GM19452 (cell line): ENCODE measurements around the gene DOK3.
A peak's percentile ranks its signal among the peaks of the same experiment; 100 is the strongest.

Experiments used
- ATAC-seq: cut with Tn5 transposase; IDR thresholded peaks from one replicate; pipeline ENCODE4 v1.9.1; 2021; ENCODE audit not compliant: unreplicated experiment

Gene DOK3

DNA sequence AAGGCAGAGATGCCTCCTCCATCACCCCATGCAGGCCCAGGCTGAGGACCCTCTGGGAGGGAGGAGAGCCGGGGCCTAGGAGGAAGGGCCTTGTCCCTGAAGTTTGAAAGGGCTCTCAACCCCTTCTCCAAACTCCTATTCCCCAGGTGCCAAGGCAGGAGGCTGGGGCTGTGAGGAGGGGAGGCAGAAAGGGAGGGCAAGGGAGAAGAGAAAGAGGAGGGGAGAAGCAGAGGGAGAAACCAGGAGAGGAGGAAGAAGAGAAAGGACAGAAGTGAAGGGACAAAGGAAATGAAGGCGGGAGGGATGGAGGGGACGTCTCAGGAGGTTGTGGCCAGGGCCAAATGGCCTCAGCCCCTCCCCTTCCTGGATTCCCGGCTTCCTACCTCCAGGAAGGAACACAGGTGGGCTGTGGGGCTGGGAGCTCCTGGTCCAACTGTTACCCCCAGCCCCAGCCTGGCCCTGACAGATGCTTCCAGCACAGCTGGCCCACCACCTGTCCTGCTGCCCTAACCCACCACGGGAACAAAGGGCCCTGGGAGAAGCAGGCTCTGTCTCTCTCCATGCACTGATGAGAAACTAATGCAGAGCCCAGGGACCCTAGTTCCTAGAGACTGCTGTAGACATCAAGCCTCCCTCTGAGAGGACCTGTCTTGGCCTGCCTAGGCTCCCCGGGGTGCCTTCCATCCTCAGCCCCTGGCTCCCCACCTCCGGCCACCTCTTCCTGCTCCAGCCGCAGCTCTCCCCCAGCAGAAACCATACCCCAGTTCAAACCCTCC is 39.7 kb downstream of the DOK3 start:
- ATAC-seq: no peak

DNA sequence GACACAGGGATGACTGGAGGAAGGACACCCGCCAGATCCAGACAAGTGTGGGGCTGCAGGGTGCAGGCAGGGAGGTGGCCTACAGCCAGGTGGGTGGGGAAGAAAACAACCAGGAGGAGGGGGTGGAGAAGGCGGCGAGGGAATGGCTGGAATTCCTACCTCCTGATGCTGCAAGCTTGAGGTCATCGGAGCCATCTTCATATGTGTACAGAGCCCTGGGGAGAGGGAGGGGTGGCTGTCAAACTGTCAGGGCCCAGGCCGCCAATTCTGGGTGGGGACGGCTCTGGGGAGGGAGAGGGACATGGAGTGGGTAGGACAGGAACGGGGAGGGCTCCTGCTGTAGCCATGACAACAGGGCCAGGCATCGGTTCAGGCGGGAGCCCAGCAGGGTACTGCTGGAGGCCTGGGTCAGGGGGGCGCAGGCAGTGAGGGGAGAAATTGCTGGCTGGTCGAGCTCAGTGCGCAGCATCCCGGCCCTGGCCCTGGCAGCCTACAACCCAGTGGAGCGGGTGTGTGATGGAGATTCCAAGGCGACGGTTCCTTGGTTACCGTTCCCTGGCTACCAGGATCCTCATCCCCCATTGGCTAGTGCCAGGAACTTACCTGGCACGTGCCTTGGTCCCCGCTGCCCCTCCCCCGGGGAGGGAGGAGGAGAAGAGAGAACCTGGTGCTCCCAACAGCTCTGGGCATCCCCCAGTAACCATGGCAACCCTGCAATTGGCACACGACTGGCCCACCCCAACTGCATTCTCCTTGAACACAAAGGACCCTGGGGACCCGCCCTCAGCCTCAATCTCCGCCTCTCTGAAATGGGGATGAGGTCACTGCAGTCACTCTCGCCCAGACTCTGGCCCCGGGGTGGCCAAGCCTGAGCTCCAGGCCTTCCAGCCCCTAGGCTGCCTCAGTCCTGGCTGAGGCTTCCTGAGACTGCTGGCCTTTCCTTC is 40.7 kb downstream of the DOK3 start:
- ATAC-seq: no peak

DNA sequence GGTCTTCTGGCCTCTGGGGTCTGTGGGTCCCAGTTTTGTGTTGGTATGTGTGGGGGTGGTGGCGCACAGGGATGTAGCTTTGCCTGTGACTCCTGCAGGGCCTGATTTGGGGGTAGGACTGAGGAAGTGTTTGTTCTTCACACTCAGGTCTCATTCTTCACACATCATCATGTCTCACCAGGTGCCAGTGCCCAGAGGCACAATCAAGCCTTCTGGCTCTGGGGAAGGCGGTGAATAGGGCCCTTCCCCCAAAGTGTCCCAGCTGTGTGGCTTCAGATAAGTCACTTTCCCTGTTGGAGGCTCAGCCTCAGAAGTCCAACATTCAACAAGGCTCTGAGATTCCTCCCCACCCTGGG is 41.3 kb downstream of the DOK3 start:
- no peak for ATAC-seq

DNA sequence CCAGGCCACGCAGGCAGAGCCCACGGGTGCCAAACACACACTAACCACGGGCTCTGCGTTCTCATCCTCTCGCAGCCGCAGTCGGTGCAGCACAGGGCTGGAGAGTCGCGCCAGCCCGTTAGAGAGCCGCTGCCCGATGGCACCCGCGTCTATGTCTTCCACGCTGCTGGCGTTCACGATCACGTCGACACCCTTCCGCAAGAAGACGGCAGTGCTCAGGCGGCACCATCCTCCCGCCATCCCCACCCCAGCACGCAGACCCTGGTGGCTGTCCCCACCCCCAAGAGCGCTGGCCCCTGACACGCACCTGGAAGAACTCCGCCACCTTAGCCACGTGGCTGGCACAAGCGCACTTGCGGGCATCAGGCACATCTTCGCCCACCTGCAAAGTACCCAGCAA is 42.2 kb downstream of the DOK3 start:
- no peak for ATAC-seq

DNA sequence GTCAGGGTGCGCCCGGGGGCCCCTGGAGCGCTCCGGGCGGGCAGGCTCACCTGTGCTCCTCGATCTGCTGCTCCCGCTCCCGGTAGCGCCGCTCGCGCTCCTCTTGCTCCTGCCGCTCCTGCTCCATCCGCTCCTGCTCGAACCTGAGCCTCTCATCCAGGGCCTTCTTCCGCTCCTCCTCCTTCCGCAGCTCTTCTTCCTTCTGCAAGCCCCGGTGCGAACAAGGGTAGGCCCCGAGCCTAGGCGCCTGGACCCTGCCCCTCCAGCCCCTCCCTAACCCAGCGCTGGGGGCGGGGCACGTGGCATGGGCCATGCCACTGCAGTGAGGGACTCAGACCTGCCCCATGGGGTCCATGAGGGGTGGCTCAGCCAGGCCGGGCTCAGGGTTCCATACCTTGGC is 42.8 kb downstream of the DOK3 start:
- no peak for ATAC-seq

DNA sequence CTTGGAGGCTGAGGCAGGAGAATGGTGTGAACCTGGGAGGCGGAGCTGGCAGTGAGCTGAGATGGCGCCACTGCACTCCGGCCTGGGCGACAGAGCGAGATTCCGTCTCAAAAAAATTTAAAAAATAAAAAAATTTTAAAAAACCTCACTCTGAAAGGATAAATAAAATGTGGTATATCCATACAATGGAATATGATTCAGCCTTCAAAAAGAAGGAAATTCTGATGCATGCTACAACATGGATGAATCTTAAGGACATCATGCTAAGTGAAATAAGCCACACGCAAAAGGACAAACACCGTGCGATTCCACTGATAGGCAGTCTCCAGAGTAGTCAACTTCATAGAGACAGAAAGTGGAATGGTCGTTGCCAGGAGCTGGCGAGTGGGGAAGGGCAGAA is 44.6 kb downstream of the DOK3 start:
- ATAC-seq: no peak

DNA sequence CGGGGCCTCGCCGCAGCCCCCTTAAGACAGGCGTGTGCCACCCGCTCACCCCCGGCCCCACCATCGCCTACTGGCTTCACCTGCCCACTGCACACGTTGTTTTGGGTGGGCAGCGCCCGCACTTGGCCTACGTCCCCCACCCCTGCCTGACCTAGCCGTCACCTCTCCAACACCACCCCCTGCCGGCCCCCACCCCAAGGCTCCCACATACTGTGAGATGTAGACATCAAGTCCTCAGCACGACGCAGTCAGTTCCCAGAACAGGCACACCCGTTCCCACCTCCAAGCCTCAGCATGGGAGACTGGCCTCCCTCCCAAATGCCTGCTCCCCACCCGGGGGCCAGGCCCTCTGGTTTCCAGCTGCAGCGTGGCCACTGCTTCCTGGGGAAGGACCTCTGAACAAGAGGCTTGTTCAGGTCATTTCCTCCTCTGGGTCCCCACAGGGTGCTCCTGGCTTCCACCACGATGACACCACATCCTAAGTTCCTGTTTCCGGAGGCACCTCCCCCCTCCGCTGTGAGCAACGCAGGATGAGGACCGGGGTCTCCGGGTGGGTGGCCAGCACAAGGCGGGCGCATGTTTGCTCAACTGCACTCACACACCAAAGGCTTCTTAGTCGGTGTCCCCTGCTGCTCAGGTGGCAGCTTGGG is 47.5 kb downstream of the DOK3 start:
- ATAC-seq: no peak

DNA sequence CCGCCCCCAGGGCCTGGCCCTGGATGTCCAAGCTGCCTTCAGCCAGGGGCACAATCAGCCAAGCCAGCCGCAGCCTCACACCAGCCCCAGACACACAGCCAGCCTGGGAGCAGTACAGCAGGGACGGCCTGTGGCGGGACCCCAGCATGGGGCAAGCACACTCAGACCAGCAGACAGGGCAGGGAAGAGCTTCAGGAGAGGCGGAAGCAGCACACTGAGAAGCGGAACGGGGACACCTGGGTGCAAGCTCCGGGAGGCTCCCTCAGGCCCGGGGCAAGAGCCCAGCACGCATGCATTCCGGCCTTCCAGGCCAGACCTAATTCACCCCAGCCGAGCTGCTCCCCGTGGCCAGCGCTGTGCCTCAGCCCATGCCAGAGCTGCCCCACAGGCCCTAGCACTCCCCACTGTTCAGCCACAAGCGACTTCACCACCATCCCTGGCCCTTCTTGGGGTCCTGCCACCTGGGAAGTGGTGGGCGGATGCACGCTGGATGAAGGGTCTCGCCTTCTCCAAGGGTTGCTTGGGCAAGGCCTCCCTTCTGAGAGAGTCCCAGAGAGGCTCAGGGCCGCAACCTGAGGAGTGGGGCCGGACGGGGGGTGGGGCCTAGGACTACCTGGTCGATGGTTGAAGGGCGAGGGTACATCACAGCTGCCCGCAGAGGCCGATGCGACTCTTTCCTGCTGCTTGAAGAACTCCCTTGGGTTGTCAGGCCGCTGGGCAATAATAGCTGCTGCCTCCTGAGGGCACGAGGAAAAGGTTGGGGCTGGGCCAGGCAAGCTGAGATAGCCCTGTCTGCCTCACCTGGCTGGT is 49.6 kb downstream of the DOK3 start:
- no peak for ATAC-seq

DNA sequence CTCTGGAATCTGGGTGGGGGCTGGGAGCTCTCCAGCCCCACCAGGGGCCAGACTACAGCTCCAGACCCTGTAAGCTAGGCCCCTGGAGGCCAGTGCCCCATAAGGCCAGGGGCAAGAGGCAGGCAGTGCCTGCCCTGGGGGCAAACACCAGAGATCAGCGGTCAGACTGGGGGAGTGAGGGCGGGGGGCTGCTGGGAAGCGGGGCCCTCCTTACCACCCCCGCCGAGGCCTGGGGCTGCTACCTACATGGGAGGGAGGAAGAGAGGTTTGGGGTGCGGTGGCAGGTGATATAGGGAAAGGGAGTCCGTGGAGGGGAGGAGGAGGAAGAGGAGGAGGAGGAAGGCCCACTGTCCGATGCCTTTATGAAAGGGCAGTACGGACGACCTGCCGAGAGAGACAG is 50.3 kb downstream of the DOK3 start:
- no peak for ATAC-seq

DNA sequence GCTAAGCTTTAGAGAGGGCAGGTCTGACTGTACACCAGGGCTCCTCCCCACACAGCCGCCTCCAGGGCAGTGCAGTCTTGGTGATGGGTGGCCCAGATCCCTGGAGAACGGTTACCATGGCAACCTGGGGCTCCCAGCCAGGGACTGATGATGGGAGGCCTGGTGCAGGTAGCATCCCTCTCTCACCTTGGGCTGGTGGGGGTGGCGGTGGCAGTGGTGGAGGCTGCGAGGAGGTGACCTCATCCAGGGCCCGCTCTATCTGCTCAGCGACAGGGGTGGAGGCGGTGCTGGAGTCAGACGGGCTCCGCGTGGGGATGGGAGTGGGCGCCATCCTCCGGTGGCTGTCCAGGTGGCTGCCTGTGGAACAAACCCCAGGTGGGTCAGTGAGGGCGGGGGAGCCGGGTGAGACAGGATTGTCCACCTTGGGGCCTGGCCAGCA is 50.7 kb downstream of the DOK3 start:
- no peak for ATAC-seq

DNA sequence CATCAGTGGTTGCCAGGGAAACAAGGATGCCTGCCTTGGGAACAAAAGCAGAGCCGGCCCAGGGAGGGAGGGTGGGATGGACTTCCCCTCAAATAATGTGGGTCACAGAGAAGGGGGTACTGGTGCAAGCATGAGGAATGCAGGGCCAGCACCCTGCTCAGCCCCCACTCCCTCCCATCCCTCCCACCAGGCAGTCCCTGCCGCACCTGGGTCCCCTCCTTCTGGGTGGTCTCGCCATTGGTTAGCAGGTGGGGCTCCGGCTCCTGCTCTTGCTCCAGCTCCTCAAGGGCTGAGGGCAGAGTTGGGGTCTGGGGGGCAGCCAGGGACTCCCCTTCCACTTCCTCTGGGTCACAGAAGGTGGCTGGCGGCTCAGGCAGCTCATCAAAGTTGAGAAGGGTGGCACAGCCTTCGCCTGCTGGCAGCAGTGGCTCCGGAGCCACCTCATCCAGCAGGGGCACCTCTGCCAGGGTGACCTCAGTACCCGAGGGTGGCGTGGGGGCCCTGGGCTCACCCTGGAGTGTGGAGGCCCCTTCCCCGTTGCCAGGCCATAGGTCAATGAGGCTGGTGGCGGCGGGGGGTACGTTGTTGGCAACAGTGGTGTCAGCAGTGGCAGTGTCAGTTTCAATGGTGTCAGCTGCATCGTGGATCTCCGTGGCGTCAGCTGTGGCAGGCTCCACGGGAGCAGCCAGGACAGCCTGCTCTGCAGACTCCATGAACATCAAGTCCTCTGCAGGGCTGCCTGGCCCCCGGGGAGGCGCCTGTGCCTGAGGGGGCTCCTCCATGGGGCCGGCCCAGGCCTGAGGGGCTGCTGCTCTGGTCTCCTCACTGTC is 51.6 kb downstream of the DOK3 start:
- ATAC-seq: no peak

DNA sequence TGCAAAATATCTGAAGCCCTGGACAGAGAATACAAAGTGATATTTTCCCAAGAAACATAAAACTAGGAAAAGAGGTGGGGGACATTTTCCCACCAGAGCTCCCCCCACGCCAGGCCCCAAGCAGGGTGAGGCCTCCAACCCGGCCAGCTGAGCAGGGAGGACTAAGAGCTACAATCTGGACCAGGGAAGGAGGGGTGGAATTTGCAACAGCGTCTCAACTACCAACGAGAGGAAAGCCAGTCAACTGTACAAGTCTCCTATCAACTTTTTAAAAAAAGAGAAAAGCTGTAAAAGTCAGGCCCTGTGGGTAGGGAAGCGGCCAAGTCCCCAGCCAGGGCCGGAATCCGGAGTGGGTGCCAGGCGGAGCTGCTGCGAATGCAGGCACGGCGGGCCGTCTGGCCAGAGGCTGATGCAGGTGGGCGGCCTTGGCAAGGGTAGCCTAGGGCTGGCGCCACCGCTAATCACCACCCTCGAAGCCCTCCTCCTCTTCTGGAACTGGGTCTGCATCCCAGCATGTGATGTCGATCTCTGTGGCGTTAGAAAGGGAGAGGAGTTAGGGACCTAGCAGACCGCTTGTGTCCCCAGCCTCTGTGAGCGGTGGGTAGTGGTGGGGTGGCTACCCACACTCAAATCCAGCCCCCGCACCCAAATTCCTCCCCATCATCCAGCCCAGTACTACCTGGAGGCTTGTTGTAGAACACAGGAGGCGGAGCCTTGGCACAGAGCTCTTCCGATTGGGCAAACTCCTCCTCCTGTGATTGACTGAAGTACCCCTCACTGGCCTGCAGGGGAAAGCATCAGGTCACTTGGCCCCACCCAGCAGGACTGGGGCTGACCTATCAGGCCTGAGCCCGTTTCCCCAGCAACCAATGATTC is 52.4 kb downstream of the DOK3 start:
- peak; percentile 37 for ATAC-seq

DNA sequence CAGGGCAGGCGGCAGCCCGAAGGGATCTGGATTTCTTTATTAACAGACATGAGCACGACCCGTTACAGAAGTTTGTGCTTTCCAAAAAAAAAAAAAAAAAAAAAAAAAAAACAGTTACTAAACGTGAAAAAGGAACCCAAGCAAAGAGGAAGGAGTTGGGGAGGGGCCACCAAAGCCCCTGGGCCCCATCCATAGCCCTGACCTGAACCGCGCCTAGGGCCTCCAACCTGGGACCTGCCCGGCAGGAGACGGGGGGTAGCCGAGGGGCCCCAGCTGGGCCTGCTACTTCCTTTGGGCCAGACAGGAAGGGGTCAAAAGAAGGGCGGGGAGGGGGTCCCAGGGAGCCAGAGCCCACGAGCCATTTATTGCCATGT is 53.0 kb downstream of the DOK3 start:
- ATAC-seq: no peak

DNA sequence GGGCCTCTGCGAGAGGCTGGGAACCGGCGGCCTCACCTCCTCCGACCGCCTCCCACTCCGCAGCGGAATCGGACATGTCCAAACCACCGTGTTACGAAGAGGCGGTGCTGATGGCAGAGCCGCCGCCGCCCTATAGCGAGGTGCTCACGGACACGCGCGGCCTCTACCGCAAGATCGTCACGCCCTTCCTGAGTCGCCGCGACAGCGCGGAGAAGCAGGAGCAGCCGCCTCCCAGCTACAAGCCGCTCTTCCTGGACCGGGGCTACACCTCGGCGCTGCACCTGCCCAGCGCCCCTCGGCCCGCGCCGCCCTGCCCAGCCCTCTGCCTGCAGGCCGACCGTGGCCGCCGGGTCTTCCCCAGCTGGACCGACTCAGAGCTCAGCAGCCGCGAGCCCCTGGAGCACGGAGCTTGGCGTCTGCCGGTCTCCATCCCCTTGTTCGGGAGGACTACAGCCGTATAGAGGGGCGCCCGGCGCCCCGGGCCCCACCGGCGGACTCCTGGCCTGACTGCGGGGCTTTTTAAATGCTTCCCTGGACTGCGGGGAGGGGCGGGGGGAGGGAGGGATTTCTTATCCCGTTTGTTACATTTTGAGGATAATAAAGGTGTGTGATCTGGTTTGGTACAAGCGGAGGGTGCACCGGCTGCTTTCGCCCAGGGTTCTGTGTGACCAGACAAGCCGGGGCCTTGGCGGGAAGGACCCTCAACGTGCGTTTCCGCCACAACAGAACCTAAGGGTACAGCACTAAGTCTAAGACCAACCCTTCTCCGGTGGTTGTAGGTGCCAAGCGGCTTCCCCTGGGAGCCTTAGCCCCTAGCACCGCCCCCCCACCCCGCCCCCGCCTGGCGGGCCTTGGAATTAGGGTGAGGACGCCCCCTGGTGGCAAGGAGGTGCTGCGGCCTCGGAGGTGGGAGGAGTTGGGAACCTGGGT is 53.7 kb downstream of the DOK3 start:
- ATAC-seq: peak; percentile 17

DNA sequence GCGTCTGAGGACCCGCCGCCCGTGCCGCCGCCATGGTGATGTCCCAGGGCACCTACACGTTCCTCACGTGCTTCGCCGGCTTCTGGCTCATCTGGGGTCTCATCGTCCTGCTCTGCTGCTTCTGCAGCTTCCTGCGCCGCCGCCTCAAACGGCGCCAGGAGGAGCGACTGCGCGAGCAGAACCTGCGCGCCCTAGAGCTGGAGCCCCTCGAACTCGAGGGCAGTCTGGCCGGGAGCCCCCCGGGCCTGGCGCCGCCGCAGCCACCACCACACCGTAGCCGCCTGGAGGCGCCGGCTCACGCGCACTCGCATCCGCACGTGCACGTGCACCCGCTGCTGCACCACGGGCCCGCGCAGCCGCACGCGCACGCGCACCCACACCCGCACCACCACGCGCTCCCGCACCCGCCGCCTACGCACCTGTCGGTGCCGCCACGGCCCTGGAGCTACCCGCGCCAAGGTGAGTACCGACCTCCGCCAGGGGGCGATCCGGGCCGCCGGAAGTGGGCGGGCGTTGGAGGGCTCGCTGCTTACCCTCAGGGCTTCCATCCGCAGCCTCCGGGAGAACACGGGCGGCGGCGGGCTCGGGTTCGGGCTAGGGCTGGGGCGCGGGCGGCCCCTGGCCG is 54.5 kb downstream of the DOK3 start:
- ATAC-seq: peak; percentile 45

DNA sequence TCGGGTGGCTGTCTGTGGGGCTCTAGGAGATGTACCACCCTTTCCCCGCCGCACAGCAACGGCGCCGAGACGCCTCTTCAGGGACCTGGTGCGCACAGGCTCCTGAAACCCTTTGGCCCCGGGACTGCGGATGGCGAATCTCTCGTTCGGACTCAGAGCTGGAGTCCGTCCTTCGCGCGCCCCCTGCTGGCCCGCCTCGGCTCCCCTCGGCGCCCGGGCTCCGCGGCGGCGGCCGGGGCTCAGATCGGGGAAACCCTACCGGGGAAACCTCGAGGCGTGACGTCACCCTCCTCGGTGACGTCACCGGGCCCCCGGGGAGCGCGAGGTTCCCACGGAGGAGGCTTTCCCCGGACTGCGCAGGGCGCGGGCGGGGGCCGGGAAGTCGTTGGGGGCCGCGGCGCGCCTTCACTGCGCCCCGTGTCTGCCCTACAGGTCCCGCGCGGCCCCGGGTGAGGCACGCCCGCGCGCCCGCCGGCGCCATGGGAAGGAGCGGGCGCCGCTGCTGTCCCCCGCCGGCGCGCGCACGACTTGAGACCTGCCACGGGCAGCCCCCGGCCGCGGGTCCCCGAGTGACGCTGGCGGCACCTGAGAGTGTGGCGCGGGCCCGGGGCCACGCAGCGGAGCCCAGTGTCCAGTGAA is 55.1 kb downstream of the DOK3 start:
- peak; percentile 54 for ATAC-seq

DNA sequence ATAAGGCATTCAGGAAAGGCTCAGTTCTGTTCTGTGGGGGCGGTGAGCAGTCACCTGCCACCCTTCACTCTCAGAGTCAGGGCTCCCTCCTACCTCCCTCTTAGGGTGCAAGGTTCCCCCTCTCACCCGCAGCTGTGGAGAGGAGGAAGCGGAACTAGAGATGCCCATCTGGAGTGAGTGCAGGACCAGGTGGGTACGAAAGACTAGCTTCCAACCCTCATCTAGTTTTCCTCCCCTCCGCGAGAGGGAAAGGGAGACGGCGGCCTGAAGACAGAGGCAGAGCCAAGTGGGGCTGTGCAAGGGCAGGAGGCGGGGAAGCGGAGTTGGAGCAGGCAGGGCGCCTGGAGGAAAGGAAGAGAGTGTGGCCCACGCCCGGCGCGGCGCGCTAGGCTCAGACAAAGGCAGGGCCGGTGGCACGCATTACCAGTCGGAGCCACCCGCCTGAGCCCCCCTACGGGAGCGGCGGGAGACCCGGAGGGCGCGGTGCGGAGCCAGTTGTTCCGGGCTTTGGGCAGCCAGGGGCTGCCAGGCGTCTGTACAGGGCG is 55.7 kb downstream of the DOK3 start:
- ATAC-seq: peak; percentile 1
